GM20000 (cell line): ENCODE data around the gene MAST4.
"Not testable (repeated sequence)": the region's sequence is repeated elsewhere in the genome, so short reads cannot be mapped to it uniquely, and the experiment has no call there.

Experiments used
- DNase-seq: peaks from one replicate; pipeline ENCODE4 v3.0.0; 2012; ENCODE audit warnings: low spot score
- CTCF ChIP-seq: IDR thresholded peaks from 2 replicates; pipeline ENCODE4 v1.5.1; 2012; ENCODE audit warnings: mild to moderate bottlenecking, control low read depth; ENCODE audit errors: extremely low read depth, missing control alignments

MAST4 gene

GRCh38 chr5:67118050-67118620, 521.9 kb downstream of the MAST4 start:
- TF ChIP-seq CTCF = no peak
- no peak for DNase-seq

GRCh38 chr5:67119010-67119409, 522.8 kb downstream of the MAST4 start:
- no peak for TF ChIP-seq CTCF
- no peak for DNase-seq

DNA sequence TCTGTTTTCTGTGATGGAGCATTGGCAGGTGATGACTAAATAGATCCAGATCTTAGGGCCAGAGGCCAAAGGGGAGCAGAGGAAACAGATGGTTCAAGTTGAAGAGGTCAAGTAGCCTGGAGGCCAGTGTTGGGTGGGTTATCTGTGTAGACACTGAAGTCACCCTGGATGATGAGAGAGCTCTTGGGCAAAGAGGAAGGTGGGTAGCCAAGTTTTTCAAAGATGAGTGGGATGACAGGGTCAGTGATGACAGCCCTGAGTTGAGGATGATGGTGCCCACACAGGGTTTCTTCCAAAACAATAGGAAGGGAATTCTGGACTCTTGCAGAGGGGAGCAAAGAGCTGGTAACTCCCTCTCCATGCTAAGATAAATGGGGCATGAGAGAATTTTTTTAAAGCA, 523.8 kb downstream of the MAST4 start:
- TF ChIP-seq CTCF = no peak
- no peak for DNase-seq

DNA sequence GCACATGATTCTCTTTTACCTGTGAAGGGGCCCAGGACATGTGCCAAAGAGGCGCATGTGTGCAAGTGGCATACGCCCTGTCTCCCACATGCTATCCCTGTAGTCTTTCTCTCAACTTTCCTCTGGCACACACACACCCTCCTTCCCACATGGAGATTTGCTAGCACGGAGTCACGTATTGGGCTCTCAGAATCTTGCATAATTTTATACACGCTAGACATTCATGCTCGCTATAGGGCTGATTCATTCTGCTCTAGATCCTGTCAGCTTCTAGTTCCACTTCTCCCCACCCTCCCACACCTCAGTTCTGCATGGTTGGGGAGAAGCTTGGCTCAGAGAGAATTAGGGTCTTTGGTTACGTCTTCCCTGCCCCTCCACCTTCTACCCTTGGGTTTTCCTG, 527.6 kb downstream of the MAST4 start:
- no peak for TF ChIP-seq CTCF
- DNase-seq = no peak

GRCh38 chr5:67124556-67124955, 528.4 kb downstream of the MAST4 start:
- no peak for DNase-seq
- no peak for TF ChIP-seq CTCF

- not testable (repeated sequence) for DNase-seq
These were observed 531.2 kb downstream of the MAST4 start for GRCh38 chr5:67127347-67127895.

DNA sequence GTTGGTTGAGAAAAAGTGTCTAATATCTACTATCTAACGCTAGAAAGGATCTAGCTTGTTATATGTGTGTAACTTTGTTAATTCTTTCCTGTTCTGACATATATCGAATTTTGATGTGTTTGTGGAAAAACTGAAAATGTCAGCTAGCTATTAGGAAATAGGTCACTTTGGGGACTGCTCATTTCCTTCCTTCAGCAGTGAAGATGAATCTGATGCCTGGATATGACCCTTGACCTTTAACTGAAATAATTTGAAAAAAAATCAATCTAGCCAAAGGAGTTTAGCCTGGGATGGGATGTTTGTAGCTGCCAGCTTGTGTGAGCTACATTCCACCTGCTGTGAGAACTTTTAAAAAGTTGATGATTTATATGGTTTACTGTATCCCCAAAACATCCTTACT, 533.6 kb downstream of the MAST4 start:
- no peak for TF ChIP-seq CTCF
- no peak for DNase-seq

DNA sequence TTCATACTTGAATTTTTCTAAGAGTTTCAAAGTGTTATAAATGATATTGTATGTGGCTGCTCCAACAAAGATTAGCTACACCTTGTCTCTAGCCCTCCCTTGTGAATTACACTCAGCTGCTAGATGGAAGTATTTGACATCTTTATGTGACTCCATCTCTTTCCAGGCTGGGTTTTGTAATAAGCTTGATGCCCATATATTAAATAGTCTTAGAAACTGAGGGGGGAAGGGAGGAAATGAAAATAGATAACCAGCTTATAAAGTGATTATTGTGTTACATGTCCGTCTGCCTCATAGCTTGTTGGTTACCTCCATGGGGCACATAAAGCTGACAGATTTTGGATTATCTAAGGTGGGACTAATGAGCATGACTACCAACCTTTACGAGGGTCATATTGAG, 537.0 kb downstream of the MAST4 start:
- DNase-seq = no peak

More for the DNA sequence above, 537.0 kb downstream of the MAST4 start:
- TF ChIP-seq CTCF = no peak
